ENCODE results near the gene INSC.

INSC gene

DNA sequence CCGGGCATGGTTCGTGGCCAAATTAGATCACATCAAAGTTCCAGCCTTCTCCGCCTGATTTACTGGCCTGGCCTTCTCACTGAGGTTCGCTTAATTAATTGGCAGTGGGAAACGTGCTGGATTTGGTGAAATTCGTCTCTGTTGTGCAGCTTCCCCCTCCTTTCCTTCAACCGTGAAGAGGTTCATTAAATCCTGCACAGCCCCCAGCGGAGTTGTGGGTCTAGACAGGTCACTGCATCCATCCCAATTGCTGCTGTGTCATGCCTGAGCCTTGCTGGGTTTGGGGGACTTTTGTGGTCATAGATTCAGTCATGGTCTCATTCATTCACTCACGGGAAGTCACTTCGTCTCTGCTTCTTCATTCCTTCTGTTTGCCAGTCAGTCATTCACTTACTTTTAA is 90.0 kb downstream of the INSC start:
- Histone ChIP-seq H3K4me3 (ENCODE audit: low read depth in 1 of 2, low read length in 2 of 2) (no peak overlapping the region), H3K9me3 (ENCODE audit: control insufficient read depth in 1 of 2, low read length in 2 of 2) (no peaks in the 10 kb centered on the region), H3K36me3 (ENCODE audit: control insufficient read depth in 1 of 2, insufficient read depth in 2 of 2, low read length in 2 of 2) (no peaks in the 10 kb centered on the region), H3K27me3 (ENCODE audit: low read depth, low read length) (no peaks in the 10 kb centered on the region), H3K4me1 (ENCODE audit: control insufficient read depth in 1 of 2, insufficient read depth in 2 of 2, low read length in 2 of 2) (no peaks in the 10 kb centered on the region), H3K27ac (ENCODE audit: low read length) (no peak overlapping the region)

DNA sequence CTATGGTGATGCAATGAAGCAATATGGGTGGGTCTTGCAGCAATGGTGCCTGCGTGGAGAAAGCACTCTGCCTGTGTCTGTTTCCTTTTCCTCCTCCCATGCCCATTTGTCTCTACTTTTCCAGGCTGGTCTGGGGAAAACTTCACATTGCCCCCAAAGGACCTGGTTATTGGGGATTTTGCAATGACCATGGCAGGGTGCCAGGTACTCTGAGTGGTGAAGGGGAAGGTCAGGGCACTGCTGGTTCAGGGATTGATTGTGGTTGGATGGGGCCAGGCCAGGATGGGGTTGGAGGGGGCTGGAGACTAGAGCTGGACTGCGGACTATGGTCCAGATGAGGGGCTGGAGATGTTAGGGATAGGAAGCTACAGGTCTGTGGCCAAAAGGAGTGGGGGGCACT is 92.1 kb downstream of the INSC start:
- Histone ChIP-seq H3K36me3 (ENCODE audit: control insufficient read depth in 1 of 2, insufficient read depth in 2 of 2, low read length in 2 of 2) (no peaks in the 10 kb centered on the region), H3K27ac (ENCODE audit: low read length) (no peak overlapping the region), H3K27me3 (ENCODE audit: low read depth, low read length) (no peaks in the 10 kb centered on the region), H3K9me3 (ENCODE audit: control insufficient read depth in 1 of 2, low read length in 2 of 2) (no peaks in the 10 kb centered on the region), H3K4me1 (ENCODE audit: control insufficient read depth in 1 of 2, insufficient read depth in 2 of 2, low read length in 2 of 2) (no peaks in the 10 kb centered on the region), H3K4me3 (ENCODE audit: low read depth in 1 of 2, low read length in 2 of 2) (no peak overlapping the region)

DNA sequence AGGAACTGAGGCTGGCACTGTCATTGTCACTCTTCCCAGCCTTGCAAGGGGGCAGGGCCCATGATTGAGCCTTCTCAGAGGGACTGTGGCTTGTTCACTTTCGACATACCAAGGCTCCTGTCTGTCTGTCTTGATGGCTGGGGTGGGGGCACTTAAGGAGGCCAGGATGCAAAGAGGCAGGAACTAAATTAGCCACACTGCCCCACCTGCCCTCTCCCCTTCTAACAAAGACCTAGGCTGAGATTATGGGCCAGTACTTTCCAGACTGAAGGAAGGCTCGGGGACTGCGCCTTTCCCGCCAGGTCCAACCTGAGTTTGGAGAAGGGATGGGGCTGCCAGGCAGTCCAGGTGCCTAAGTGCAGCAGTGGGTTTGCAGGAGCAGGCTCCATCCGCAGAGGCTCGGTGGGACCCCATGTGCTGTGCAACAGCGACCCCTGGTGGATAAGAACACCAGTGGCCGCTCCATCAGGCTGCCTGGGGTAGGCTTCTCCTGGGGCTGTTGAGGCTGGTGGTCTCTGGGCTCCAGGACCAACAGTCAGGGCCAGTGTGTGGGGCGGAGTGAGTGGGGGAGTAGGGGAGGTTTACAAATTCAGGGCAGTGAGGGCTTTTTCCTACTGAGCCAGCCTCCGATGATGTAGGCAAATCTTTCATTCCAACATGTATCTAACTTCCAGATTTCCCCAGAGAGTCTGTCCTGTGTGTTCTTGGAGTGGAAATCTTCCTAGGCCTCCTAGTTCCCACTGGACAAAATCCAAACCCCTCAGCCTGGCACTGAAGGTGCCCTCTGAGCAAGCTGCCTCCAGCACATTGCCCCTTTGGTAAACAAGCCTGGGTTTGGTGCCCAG is 93.9 kb downstream of the INSC start:
- no peaks in the 10 kb centered on the region for H3K27me3 ChIP-seq (ENCODE audit: low read depth, low read length)
- H3K27ac ChIP-seq (ENCODE audit: low read length) = no peak overlapping the region
- H3K4me3 ChIP-seq (ENCODE audit: low read depth in 1 of 2, low read length in 2 of 2) = no peak overlapping the region
- no peaks in the 10 kb centered on the region for H3K9me3 ChIP-seq (ENCODE audit: control insufficient read depth in 1 of 2, low read length in 2 of 2)
- no peaks in the 10 kb centered on the region for H3K4me1 ChIP-seq (ENCODE audit: control insufficient read depth in 1 of 2, insufficient read depth in 2 of 2, low read length in 2 of 2)
- no peaks in the 10 kb centered on the region for H3K36me3 ChIP-seq (ENCODE audit: control insufficient read depth in 1 of 2, insufficient read depth in 2 of 2, low read length in 2 of 2)

DNA sequence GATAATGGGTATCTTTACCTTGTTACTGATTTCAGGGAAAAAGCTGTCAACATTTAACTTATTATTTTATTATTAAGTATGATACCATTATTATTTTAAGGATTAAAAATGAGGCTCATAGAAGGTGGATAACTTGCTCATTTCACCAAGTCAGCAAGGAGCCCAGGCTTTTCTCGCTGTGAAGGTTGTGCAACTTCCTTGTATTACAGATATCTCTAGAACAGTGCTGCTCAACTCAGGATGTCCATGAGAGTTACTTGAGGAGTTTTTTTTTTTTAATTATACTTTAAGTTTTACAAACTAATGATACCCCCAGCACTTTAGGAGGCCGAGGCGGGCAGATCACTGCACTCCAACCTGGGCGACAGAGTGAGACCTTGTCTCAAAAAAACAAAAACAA is 98.2 kb downstream of the INSC start:
- H3K9me3 ChIP-seq (ENCODE audit: control insufficient read depth in 1 of 2, low read length in 2 of 2) = no peaks in the 10 kb centered on the region
- no peaks in the 10 kb centered on the region for H3K27me3 ChIP-seq (ENCODE audit: low read depth, low read length)
- H3K4me1 ChIP-seq (ENCODE audit: control insufficient read depth in 1 of 2, insufficient read depth in 2 of 2, low read length in 2 of 2) = no peaks in the 10 kb centered on the region
- H3K4me3 ChIP-seq (ENCODE audit: low read depth in 1 of 2, low read length in 2 of 2) = no peak overlapping the region
- H3K27ac ChIP-seq (ENCODE audit: low read length) = no peak overlapping the region
- H3K36me3 ChIP-seq (ENCODE audit: control insufficient read depth in 1 of 2, insufficient read depth in 2 of 2, low read length in 2 of 2) = no peaks in the 10 kb centered on the region

DNA sequence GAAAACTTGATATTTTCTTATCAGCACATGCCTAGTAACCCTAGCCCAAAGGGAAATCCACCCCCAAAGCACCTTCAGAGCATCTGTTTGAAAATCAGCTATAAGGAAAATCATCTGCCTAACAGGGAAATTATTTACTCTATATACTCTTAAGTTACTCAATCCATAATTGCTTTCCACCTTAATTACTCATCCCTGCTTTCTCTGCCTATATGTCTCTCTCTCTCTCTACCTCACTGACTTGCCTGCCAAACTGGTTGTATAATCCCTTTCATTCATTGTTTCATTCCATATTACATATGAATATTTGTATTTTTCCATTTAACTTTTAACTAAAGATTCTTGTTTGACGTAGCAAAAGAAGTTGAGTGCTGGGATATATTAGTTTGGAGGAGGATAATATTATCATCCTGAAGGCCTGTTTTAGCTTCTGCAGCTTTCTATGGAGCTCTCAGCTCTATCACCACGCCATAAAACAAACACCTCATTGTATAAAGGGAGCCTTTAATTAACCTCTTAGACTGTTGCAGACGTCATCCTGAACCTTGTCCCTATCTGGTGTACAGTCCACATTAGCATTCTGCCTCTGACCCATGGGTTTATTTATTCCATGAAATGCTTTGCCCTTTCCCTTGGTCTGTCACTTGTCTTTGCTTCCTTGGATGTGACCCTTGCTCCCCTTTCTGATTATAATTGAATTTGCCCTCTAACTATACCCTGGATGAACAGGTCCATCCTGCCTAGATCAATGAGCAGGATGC is 98.9 kb downstream of the INSC start:
- no peaks in the 10 kb centered on the region for H3K27me3 ChIP-seq (ENCODE audit: low read depth, low read length)
- H3K27ac ChIP-seq (ENCODE audit: low read length) = no peak overlapping the region
- no peak overlapping the region for H3K4me3 ChIP-seq (ENCODE audit: low read depth in 1 of 2, low read length in 2 of 2)
- no peaks in the 10 kb centered on the region for H3K9me3 ChIP-seq (ENCODE audit: control insufficient read depth in 1 of 2, low read length in 2 of 2)
- H3K36me3 ChIP-seq (ENCODE audit: control insufficient read depth in 1 of 2, insufficient read depth in 2 of 2, low read length in 2 of 2) = no peaks in the 10 kb centered on the region
- H3K4me1 ChIP-seq (ENCODE audit: control insufficient read depth in 1 of 2, insufficient read depth in 2 of 2, low read length in 2 of 2) = no peaks in the 10 kb centered on the region

DNA sequence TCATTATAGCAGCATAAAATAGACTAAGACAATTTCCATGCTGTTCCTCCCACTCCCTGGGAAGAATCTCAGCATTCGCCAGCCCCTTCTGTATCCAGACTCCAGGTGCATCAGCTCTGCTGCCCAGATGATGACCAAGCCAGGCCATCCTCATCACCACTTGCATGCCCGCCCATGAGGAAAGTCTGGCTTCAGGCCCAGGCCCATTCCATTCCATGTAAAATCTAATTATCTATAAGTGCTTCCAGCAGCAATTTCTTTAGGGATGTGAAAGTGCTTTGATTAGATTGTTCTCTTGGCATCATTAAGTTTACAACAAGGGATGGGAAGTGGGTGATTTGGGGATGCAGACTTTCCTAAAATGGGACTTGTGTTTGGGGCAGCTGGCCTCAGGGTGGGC is 100.3 kb downstream of the INSC start:
- Histone ChIP-seq H3K36me3 (ENCODE audit: control insufficient read depth in 1 of 2, insufficient read depth in 2 of 2, low read length in 2 of 2) (no peaks in the 10 kb centered on the region), H3K27me3 (ENCODE audit: low read depth, low read length) (no peaks in the 10 kb centered on the region), H3K4me1 (ENCODE audit: control insufficient read depth in 1 of 2, insufficient read depth in 2 of 2, low read length in 2 of 2) (no peaks in the 10 kb centered on the region), H3K9me3 (ENCODE audit: control insufficient read depth in 1 of 2, low read length in 2 of 2) (no peaks in the 10 kb centered on the region), H3K27ac (ENCODE audit: low read length) (no peak overlapping the region), H3K4me3 (ENCODE audit: low read depth in 1 of 2, low read length in 2 of 2) (no peak overlapping the region)

DNA sequence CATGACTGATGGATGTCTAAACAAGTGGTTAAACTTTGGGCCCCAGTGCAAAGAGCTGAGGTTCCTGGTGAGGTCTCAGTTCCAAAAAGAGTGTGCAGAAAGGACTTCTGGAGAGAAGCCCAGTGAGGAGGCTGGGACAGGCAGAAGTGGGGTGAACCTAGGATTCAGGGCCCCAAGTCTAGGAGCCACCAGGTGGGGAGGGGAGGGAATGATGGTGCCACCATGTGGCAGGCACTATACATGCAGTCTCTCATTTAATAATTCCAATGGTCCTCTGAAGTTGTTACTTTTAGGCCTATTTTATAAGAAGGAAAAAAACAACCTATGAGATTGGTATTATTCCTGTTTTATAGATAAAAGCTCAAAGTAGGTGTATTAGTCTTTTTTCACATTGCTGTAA is 102.0 kb downstream of the INSC start:
- Histone ChIP-seq H3K9me3 (ENCODE audit: control insufficient read depth in 1 of 2, low read length in 2 of 2) (no peaks in the 10 kb centered on the region), H3K36me3 (ENCODE audit: control insufficient read depth in 1 of 2, insufficient read depth in 2 of 2, low read length in 2 of 2) (no peaks in the 10 kb centered on the region), H3K4me1 (ENCODE audit: control insufficient read depth in 1 of 2, insufficient read depth in 2 of 2, low read length in 2 of 2) (no peaks in the 10 kb centered on the region), H3K4me3 (ENCODE audit: low read depth in 1 of 2, low read length in 2 of 2) (no peak overlapping the region), H3K27ac (ENCODE audit: low read length) (no peak overlapping the region), H3K27me3 (ENCODE audit: low read depth, low read length) (no peaks in the 10 kb centered on the region)

DNA sequence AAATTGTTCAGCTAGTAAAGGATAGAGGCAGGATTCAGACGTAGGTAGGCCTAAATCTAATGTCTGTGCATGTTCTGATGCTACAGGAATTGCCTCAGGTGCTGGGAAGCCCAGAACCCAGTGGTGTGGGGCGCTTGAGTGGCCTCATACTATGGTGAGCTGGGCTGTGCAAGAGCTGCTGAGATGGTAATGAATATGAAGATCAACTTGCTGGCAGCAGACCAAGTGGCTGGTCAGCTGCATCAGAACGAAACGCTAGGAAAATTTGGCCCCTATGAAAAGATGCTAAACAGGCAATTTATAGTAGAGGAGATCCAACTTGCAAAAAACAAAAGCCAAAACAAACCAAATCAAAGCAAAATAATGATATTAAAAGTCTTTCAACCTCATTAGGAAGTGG is 102.7 kb downstream of the INSC start:
- no peaks in the 10 kb centered on the region for H3K4me1 ChIP-seq (ENCODE audit: control insufficient read depth in 1 of 2, insufficient read depth in 2 of 2, low read length in 2 of 2)
- H3K27ac ChIP-seq (ENCODE audit: low read length) = no peak overlapping the region
- no peaks in the 10 kb centered on the region for H3K9me3 ChIP-seq (ENCODE audit: control insufficient read depth in 1 of 2, low read length in 2 of 2)
- H3K27me3 ChIP-seq (ENCODE audit: low read depth, low read length) = no peaks in the 10 kb centered on the region
- H3K36me3 ChIP-seq (ENCODE audit: control insufficient read depth in 1 of 2, insufficient read depth in 2 of 2, low read length in 2 of 2) = no peaks in the 10 kb centered on the region
- H3K4me3 ChIP-seq (ENCODE audit: low read depth in 1 of 2, low read length in 2 of 2) = no peak overlapping the region

DNA sequence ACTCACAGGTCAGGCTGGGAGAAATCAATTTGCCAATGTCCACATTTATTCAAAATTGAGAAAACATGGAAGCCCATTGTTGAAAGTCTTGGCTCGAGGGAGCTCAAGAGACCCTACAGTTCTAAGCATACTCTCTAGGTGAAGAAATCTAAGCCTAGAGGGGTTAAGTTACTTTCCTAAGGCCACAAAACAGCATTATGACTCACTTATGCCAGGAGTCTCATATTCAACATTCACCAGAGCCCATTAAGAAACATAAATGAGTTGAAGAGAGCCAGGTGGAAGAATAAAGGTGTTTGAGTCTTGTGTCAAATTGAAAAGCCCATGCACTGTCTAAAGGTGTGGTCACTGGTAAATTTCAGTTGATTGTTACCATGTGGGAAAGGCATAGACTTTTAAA is 108.1 kb downstream of the INSC start:
- H3K27ac ChIP-seq (ENCODE audit: low read length) = no peak overlapping the region
- H3K36me3 ChIP-seq (ENCODE audit: control insufficient read depth in 1 of 2, insufficient read depth in 2 of 2, low read length in 2 of 2) = no peaks in the 10 kb centered on the region
- no peak overlapping the region for H3K4me3 ChIP-seq (ENCODE audit: low read depth in 1 of 2, low read length in 2 of 2)
- H3K4me1 ChIP-seq (ENCODE audit: control insufficient read depth in 1 of 2, insufficient read depth in 2 of 2, low read length in 2 of 2) = peaks cover 0 to 7% of the 10 kb centered on the region in 2 donors
- H3K9me3 ChIP-seq (ENCODE audit: control insufficient read depth in 1 of 2, low read length in 2 of 2) = no peaks in the 10 kb centered on the region
- no peaks in the 10 kb centered on the region for H3K27me3 ChIP-seq (ENCODE audit: low read depth, low read length)

DNA sequence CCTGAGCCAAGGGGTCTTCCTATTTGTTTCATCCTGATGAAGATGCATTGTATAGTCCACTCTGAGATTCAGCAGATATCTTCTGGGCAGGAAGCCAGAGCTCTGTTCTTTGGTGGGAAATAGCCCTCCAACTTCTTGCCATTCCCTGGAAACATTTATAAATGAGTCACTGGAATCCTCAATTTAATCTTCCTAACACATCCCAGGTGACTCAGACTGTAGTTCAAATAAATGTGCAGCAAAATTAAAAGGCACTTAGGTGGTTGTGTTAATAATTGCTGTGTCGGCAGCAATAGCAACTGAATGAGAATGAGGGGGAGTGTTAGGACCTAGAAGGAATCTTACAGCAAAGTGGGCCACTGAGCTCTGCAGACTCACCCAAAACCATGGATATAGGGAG is 108.6 kb downstream of the INSC start:
- Histone ChIP-seq H3K4me3 (ENCODE audit: low read depth in 1 of 2, low read length in 2 of 2) (no peak overlapping the region), H3K9me3 (ENCODE audit: control insufficient read depth in 1 of 2, low read length in 2 of 2) (no peaks in the 10 kb centered on the region), H3K4me1 (ENCODE audit: control insufficient read depth in 1 of 2, insufficient read depth in 2 of 2, low read length in 2 of 2) (peaks cover 0 to 7% of the 10 kb centered on the region in 2 donors), H3K36me3 (ENCODE audit: control insufficient read depth in 1 of 2, insufficient read depth in 2 of 2, low read length in 2 of 2) (no peaks in the 10 kb centered on the region), H3K27me3 (ENCODE audit: low read depth, low read length) (no peaks in the 10 kb centered on the region), H3K27ac (ENCODE audit: low read length) (no peak overlapping the region)

DNA sequence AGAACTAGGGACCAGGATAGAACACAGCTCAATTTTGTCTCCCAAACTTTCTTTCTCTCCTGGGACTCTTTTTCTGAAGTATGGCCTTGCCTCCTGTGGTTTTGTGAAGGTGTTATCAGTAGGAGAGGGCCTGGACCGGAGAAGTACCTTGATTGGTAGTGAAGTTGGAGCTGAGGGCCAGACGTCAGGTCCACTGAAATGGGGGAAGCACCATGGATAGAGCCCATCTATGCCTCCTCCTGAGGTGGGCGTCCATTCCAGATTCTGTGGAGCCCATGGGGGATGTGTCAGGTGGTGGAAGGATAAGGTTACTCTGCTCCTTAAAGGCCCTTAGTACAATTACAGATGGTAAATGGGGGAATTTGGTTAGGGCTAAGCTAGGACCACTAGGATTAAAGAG is 109.7 kb downstream of the INSC start:
- H3K4me1 ChIP-seq (ENCODE audit: control insufficient read depth in 1 of 2, insufficient read depth in 2 of 2, low read length in 2 of 2) = peaks cover 0 to 7% of the 10 kb centered on the region in 2 donors
- H3K27me3 ChIP-seq (ENCODE audit: low read depth, low read length) = no peaks in the 10 kb centered on the region
- H3K9me3 ChIP-seq (ENCODE audit: control insufficient read depth in 1 of 2, low read length in 2 of 2) = no peaks in the 10 kb centered on the region
- no peak overlapping the region for H3K4me3 ChIP-seq (ENCODE audit: low read depth in 1 of 2, low read length in 2 of 2)
- H3K36me3 ChIP-seq (ENCODE audit: control insufficient read depth in 1 of 2, insufficient read depth in 2 of 2, low read length in 2 of 2) = no peaks in the 10 kb centered on the region
- no peak overlapping the region for H3K27ac ChIP-seq (ENCODE audit: low read length)
